MM.1S (cell line): ENCODE measurements around the gene NCBP2L.

ENCODE experiments used
- EZH2 ChIP-seq: fragments of 300-600 bp; sonication (generic); optimal IDR thresholded peaks from 2 replicates; pipeline ENCODE3; 2017; ENCODE audit warnings: low read depth, mild to moderate bottlenecking, antibody characterized with exemption, low read length, mixed read lengths
- TF ChIP-seq, protein P1 (sequence below): fragments of 300-600 bp; sonication (generic); IDR thresholded peaks from 2 replicates; pipeline ENCODE4 v1.5.1; 2016; ENCODE audit warnings: antibody characterized with exemption, low read length, mixed read lengths

DNA sequence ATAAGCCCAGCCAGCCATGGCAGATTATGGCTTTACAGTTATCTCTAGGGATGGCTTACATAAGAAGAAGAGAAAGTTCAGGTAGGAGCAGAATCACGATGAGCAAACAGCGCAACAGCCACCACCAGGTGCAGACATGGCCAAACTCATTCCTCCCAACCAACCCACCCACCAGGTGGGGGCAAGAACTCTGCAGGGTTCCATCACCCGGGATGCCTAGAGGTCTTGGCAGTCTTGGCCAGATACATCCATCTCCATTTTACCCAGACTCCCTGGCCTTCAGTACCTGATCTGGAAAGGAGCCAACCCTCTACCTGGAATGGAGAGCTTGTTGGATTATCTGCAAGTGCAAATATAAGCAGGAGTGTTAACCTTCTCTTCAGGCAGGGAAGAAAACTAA lies 9.5 kb upstream of the NCBP2L start:
- TF ChIP-seq, protein P1, sequence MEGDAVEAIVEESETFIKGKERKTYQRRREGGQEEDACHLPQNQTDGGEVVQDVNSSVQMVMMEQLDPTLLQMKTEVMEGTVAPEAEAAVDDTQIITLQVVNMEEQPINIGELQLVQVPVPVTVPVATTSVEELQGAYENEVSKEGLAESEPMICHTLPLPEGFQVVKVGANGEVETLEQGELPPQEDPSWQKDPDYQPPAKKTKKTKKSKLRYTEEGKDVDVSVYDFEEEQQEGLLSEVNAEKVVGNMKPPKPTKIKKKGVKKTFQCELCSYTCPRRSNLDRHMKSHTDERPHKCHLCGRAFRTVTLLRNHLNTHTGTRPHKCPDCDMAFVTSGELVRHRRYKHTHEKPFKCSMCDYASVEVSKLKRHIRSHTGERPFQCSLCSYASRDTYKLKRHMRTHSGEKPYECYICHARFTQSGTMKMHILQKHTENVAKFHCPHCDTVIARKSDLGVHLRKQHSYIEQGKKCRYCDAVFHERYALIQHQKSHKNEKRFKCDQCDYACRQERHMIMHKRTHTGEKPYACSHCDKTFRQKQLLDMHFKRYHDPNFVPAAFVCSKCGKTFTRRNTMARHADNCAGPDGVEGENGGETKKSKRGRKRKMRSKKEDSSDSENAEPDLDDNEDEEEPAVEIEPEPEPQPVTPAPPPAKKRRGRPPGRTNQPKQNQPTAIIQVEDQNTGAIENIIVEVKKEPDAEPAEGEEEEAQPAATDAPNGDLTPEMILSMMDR: no peak
- TF ChIP-seq EZH2: no peak
